H1 (cell line): ENCODE measurements around the gene MATN4. TPM values are rescaled to one million over a fixed set of nuclear protein-coding genes. Genes with fewer than 3 reads are reported as not detected.

Experiments
- CTCF ChIA-PET: fragments of 300-600 bp; sonication (Branson Sonifier 250); formaldehyde crosslinking; loops from one replicate; lab custom pipeline; 2021; ENCODE audit not compliant: partially characterized antibody; lab: Charles Lee
- POLR2A ChIA-PET: fragments of 300-600 bp; sonication (Branson Sonifier 250); formaldehyde crosslinking; loops from one replicate; lab custom pipeline; 2021; ENCODE audit warnings: inconsistent platforms; ENCODE audit not compliant: partially characterized antibody; lab: Charles Lee
- DNase-seq, 2 experiments: peaks; one replicate each; pipeline versions ENCODE4 v3.0.0 to v3.0.0-alpha.2; 2010 to 2022; ENCODE audit warnings: low spot score in 2 of 2, low read depth in 1 of 2, mixed read lengths in 1 of 2
- FAIRE-seq: peaks from 2 replicates; lab custom pipeline; 2011; peaks lifted over from hg19 to GRCh38; lab: Jason Lieb, UNC
- H2AFZ ChIP-seq: 2 replicates; pipeline ENCODE4 v1.8.1; 2012; ENCODE audit warnings: low read length, inconsistent platforms
- H2AK5ac ChIP-seq: 2 replicates; pipeline ENCODE4 v1.6.1; 2013; ENCODE audit warnings: low read depth, low read length
- H2BK120ac ChIP-seq: replicated peaks from 2 replicates; pipeline ENCODE3; 2013; ENCODE audit warnings: low read depth, low read length, inconsistent platforms
- H2BK12ac ChIP-seq: 2 replicates; pipeline ENCODE4 v1.6.1; 2013; ENCODE audit warnings: low read depth, low read length
- H2BK15ac ChIP-seq: 2 replicates; pipeline ENCODE4 v1.6.1; 2013; ENCODE audit warnings: low read length
- H2BK20ac ChIP-seq: 2 replicates; pipeline ENCODE4 v1.6.1; 2013; ENCODE audit warnings: low read length
- H2BK5ac ChIP-seq: 2 replicates; pipeline ENCODE4 v1.6.1; 2013; ENCODE audit warnings: low read depth, low read length
- H3K14ac ChIP-seq: 2 replicates; pipeline ENCODE4 v1.6.1; 2013; ENCODE audit warnings: inconsistent platforms; ENCODE audit not compliant: insufficient read length
- H3K18ac ChIP-seq: 2 replicates; pipeline ENCODE4 v1.6.1; 2013; ENCODE audit warnings: low read length; ENCODE audit errors: extremely low read depth
- H3K23ac ChIP-seq: 2 replicates; pipeline ENCODE4 v1.6.1; 2013; ENCODE audit warnings: inconsistent platforms; ENCODE audit not compliant: insufficient read length
- H3K23me2 ChIP-seq: 2 replicates; pipeline ENCODE4 v1.6.1; 2013; ENCODE audit warnings: low read depth, low read length
- H3K27ac ChIP-seq: 2 replicates; pipeline ENCODE4 v1.6.1; 2011; ENCODE audit warnings: low read depth, low read length, inconsistent platforms
- H3K27me3 ChIP-seq, 4 experiments: replicated peaks in 1 of 4; 1 replicate in 1 of 4; 2 replicates in 3 of 4; pipeline versions ENCODE4 v1.6.1 to v1.8.1; 2011 to 2013; ENCODE audit warnings: low read length in 3 of 4, mild to moderate bottlenecking in 3 of 4, inconsistent platforms in 2 of 4, mixed read lengths in 2 of 4, moderate library complexity in 1 of 4; ENCODE audit not compliant: control insufficient read depth in 3 of 4, insufficient read depth in 3 of 4; ENCODE audit errors: extremely low read depth in 1 of 4
- H3K36me3 ChIP-seq, 4 experiments: 2 replicates each; pipeline versions ENCODE4 v1.6.1 to v1.8.1; 2011 to 2013; ENCODE audit warnings: mild to moderate bottlenecking in 4 of 4, low read length in 3 of 4, moderate library complexity in 2 of 4, control low read depth in 1 of 4, inconsistent platforms in 1 of 4; ENCODE audit not compliant: insufficient read depth in 4 of 4, control insufficient read depth in 2 of 4
- H3K4ac ChIP-seq: replicated peaks from 2 replicates; pipeline ENCODE3; 2013; ENCODE audit warnings: low read length, low read depth, mixed read lengths, inconsistent platforms; ENCODE audit not compliant: insufficient read length
- H3K4me1 ChIP-seq, 4 experiments: replicated peaks in 1 of 4; 1 replicate in 1 of 4; 2 replicates in 3 of 4; pipeline versions ENCODE4 v1.6.1 to v1.8.1; 2011 to 2013; ENCODE audit warnings: low read length in 3 of 4, inconsistent platforms in 2 of 4, mixed read lengths in 1 of 4; ENCODE audit not compliant: insufficient read depth in 4 of 4, control insufficient read depth in 3 of 4
- H3K4me2 ChIP-seq, 2 experiments: 2 replicates each; pipeline versions ENCODE4 v1.6.1 to v1.8.1; 2011 to 2013; ENCODE audit warnings: low read depth in 2 of 2, low read length in 2 of 2, control low read depth in 1 of 2, inconsistent platforms in 1 of 2, mild to moderate bottlenecking in 1 of 2; ENCODE audit not compliant: insufficient read depth in 1 of 2
- H3K4me3 ChIP-seq, 4 experiments: fragments of 200-600, 300-600 bp in 1 of 4; sonication (generic), shearing (Covaris generic), sonication (Bioruptor Twin) in 1 of 4; 2 replicates each; pipeline versions ENCODE4 v1.5.1 to v1.8.1; 2011 to 2016; ENCODE audit warnings: low read length in 4 of 4, low read depth in 3 of 4, control low read depth in 2 of 4, inconsistent platforms in 2 of 4, mild to moderate bottlenecking in 2 of 4, mixed read lengths in 1 of 4, moderate library complexity in 1 of 4; ENCODE audit not compliant: insufficient read depth in 2 of 4; ENCODE audit errors: extremely low read depth in 1 of 4
- H3K56ac ChIP-seq: replicated peaks from 2 replicates; pipeline ENCODE3; 2013; ENCODE audit warnings: low read depth, mild to moderate bottlenecking, mixed read lengths, low read length, inconsistent platforms; ENCODE audit not compliant: insufficient read length
- H3K79me1 ChIP-seq: 2 replicates; pipeline ENCODE4 v1.6.1; 2013; ENCODE audit warnings: low read depth, low read length, control low read depth
- H3K79me2 ChIP-seq, 2 experiments: 2 replicates each; pipeline versions ENCODE4 v1.6.1 to v1.8.1; 2012 to 2013; ENCODE audit warnings: low read length in 2 of 2, mild to moderate bottlenecking in 2 of 2, inconsistent platforms in 1 of 2; ENCODE audit not compliant: insufficient read depth in 2 of 2, control insufficient read depth in 1 of 2
- H3K9ac ChIP-seq, 4 experiments: replicated peaks in 1 of 4; 1 replicate in 1 of 4; 2 replicates in 3 of 4; pipeline versions ENCODE4 v1.6.1 to v1.8.1; 2011 to 2013; ENCODE audit warnings: low read depth in 3 of 4, low read length in 3 of 4, control low read depth in 2 of 4, mild to moderate bottlenecking in 2 of 4, moderate library complexity in 2 of 4, inconsistent platforms in 1 of 4; ENCODE audit errors: extremely low read depth in 1 of 4
- H3K9me3 ChIP-seq, 2 experiments: 2 replicates each; pipeline versions ENCODE4 v1.6.1 to v1.8.1; 2012 to 2013; ENCODE audit warnings: mild to moderate bottlenecking in 2 of 2, moderate library complexity in 2 of 2, control low read depth in 1 of 2, inconsistent platforms in 1 of 2, low read depth in 1 of 2, low read length in 1 of 2, mixed read lengths in 1 of 2; ENCODE audit not compliant: insufficient read depth in 2 of 2
- H4K20me1 ChIP-seq, 2 experiments: replicated peaks in 1 of 2; 2 replicates each; pipeline versions ENCODE3 to v1.8.1; 2011 to 2013; ENCODE audit warnings: inconsistent platforms in 2 of 2, low read length in 2 of 2, mild to moderate bottlenecking in 1 of 2; ENCODE audit not compliant: insufficient read depth in 2 of 2, control insufficient read depth in 1 of 2
- H4K5ac ChIP-seq: 2 replicates; pipeline ENCODE4 v1.6.1; 2013; ENCODE audit warnings: low read length, low read depth, mixed read lengths, inconsistent platforms; ENCODE audit not compliant: insufficient read length
- H4K8ac ChIP-seq: 2 replicates; pipeline ENCODE4 v1.8.0; 2013; ENCODE audit warnings: mild to moderate bottlenecking, moderate library complexity, low read length, inconsistent platforms; ENCODE audit not compliant: insufficient read depth; ENCODE audit errors: extremely low read depth
- H4K91ac ChIP-seq: replicated peaks from 2 replicates; pipeline ENCODE3; 2013; ENCODE audit warnings: low read length, mixed read lengths, inconsistent platforms; ENCODE audit not compliant: insufficient read length
- BACH1 ChIP-seq: IDR thresholded peaks from 2 replicates; pipeline ENCODE4 v1.6.1; 2012; ENCODE audit warnings: low read length, improper control_type of control experiment
- BRCA1 ChIP-seq: IDR thresholded peaks from 2 replicates; pipeline ENCODE4 v1.6.1; 2012; ENCODE audit warnings: low read depth, low read length, improper control_type of control experiment
- CREB1 ChIP-seq: IDR thresholded peaks from 2 replicates; pipeline ENCODE4 v1.6.1; 2012; ENCODE audit warnings: inconsistent platforms
- CTBP2 ChIP-seq: IDR thresholded peaks from 2 replicates; pipeline ENCODE4 v1.7.0; 2011; ENCODE audit warnings: borderline replicate concordance, mild to moderate bottlenecking, moderate library complexity, mixed read lengths, low read length; ENCODE audit not compliant: insufficient read depth, insufficient read length
- EP300 ChIP-seq, 2 experiments: IDR thresholded peaks; 1 replicate in 1 of 2; 2 replicates in 1 of 2; pipeline ENCODE4 v1.6.1; 2011 to 2012; ENCODE audit warnings: low read depth in 2 of 2, low read length in 2 of 2, mild to moderate bottlenecking in 2 of 2, borderline replicate concordance in 1 of 2, inconsistent platforms in 1 of 2, moderate library complexity in 1 of 2
- JUN ChIP-seq: IDR thresholded peaks from 2 replicates; pipeline ENCODE4 v1.6.1; 2011; ENCODE audit warnings: low read depth, mild to moderate bottlenecking, improper control_type of control experiment, low read length
- KDM4A ChIP-seq: IDR thresholded peaks from one replicate; pipeline ENCODE4 v1.7.1; 2012; ENCODE audit warnings: low read depth, mild to moderate bottlenecking, moderate library complexity, low read length, inconsistent platforms; ENCODE audit not compliant: severe bottlenecking
- SAP30 ChIP-seq: fragments of 300-600 bp; sonication (generic); IDR thresholded peaks from 2 replicates; pipeline ENCODE4 v1.7.1; 2012; ENCODE audit warnings: low read length, moderate library complexity, mild to moderate bottlenecking, inconsistent platforms; ENCODE audit not compliant: insufficient read depth, insufficient replicate concordance
- SIRT6 ChIP-seq: IDR thresholded peaks from one replicate; pipeline ENCODE4 v1.7.1; 2012; ENCODE audit warnings: low read length, inconsistent platforms
- ZNF274 ChIP-seq: IDR thresholded peaks from 2 replicates; pipeline ENCODE4 v1.7.0; 2012; ENCODE audit warnings: low read length, borderline replicate concordance; ENCODE audit errors: extremely low read depth
- WGBS, 2 experiments: shearing (Covaris generic) in 1 of 2; methylation state at CpG; one replicate each; pipeline versions ENCODE4 v1.1.6 to v1.1.7; 2013 to 2015; ENCODE audit warnings: low lambda C conversion rate in 2 of 2, mixed read lengths in 2 of 2, inconsistent platforms in 1 of 2, low coverage in 1 of 2, missing lambda C conversion rate in 1 of 2; ENCODE audit not compliant: insufficient replicate concordance in 2 of 2, insufficient coverage in 1 of 2, insufficient read length in 1 of 2; ENCODE audit errors: extremely low coverage in 1 of 2, missing lambda C conversion rate in 1 of 2; 5-methylcytosine and 5-hydroxymethylcytosine counted together
- polyA plus RNA-seq, 7 experiments: library from polyadenylated mRNA; depleted of rRNA in 3 of 7; stranded (reverse) in 5 of 7; unstranded in 2 of 7; fragments of >200 nt in 5 of 7; fragments of 200-250 nt in 2 of 7; gene quantifications; 1 replicate in 5 of 7; 2 replicates in 1 of 7; 4 replicates in 1 of 7; pipeline versions ENCODE4 v1.2.1 to v1.2.3, GENCODE V29; 2011 to 2013; ENCODE audit warnings: missing spikeins in 2 of 7, mixed read lengths in 2 of 7
- total RNA-seq: library from RNA; stranded (reverse); fragmentation: NEBNext Ultra II Directional; extraction: Animal tissue kit (Norgen Biotek cat#: 25700); gene quantifications from 2 replicates; pipeline ENCODE4 v1.2.1, GENCODE V29; 2021

Gene MATN4
- total and polyA plus RNA-seq, 2 of the 8 experiments (the other 6 are each of a cell fraction or from before 2014, with no cell fraction given) = 2.1 to 4.4 TPM

GRCh38 chr20:45257711-45258110 lies 50.4 kb downstream of the MATN4 start:
- no peaks in the 10 kb centered on the region for H4K20me1 ChIP-seq
- no peak overlapping the region for H3K56ac ChIP-seq
- no peak overlapping the region for H3K4ac ChIP-seq
- H2AFZ ChIP-seq = no peak overlapping the region
- no peak overlapping the region for H4K5ac ChIP-seq
- no peak overlapping the region for H2BK15ac ChIP-seq
- ChIA-PET CTCF (interaction anchor here (1.5 to 2.9 kb wide), 2 partner anchors 33 to 36 kb away, joined by 3 to 14 read pairs; no protein-coding TSS in a partner anchor), POLR2A (no interaction called here)
- H3K18ac ChIP-seq = no peak overlapping the region
- no peaks in the 10 kb centered on the region for H3K36me3 ChIP-seq
- no peak overlapping the region for H3K9ac ChIP-seq
- H3K9me3 ChIP-seq = no peaks in the 10 kb centered on the region
- no peak overlapping the region for H2BK20ac ChIP-seq
- no peak overlapping the region for H3K14ac ChIP-seq
- no peak overlapping the region for H3K23ac ChIP-seq
- no peak overlapping the region for H3K27ac ChIP-seq
- H2BK5ac ChIP-seq = no peak overlapping the region
- H3K79me2 ChIP-seq = no peaks in the 10 kb centered on the region
- no peak for FAIRE-seq
- H3K4me1 ChIP-seq = peaks cover 0 to 6% (median 3%) of the 10 kb centered on the region in 4 experiments; a peak in 5 of 7 replicates
- TF ChIP-seq KDM4A (no peak), BRCA1 (no peak), SAP30 (no peak), CTBP2 (no peak), BACH1 (no peak), CREB1 (no peak), EP300 (IDR thresholded peaks at IDR 0.05; ENCODE audit: borderline replicate concordance in 1 of 2, low read depth in 2 of 2, low read length in 2 of 2) (no peak), ZNF274 (no peak), JUN (no peak), SIRT6 (no peak)
- no peaks in the 10 kb centered on the region for H3K23me2 ChIP-seq
- no peaks in the 10 kb centered on the region for H3K79me1 ChIP-seq
- H3K4me3 ChIP-seq = no peak overlapping the region
- H4K91ac ChIP-seq = no peak overlapping the region
- WGBS, 2 experiments = 88% methylated on average over 7 of the region's 7 CpGs; no CpG with 5 or more reads in 1 of the 2 experiments
- no peak overlapping the region for H2AK5ac ChIP-seq
- H2BK12ac ChIP-seq = no peak overlapping the region
- H4K8ac ChIP-seq = no peak overlapping the region
- H3K4me2 ChIP-seq = no peak overlapping the region
- no peaks in the 10 kb centered on the region; a peak in 1 of 7 replicates for H3K27me3 ChIP-seq
- no peak for DNase-seq
- H2BK120ac ChIP-seq = no peak overlapping the region
